VCaP (cell line): ENCODE measurements around the gene USP32.

Experiments
- H3K27ac ChIP-seq: fragments of 450-650 bp; 2 replicates; pipeline ENCODE4 v1.5.1; 2017
- TF ChIP-seq, protein P1 (sequence below): fragments of 450-650 bp; conservative IDR thresholded peaks from 2 replicates; pipeline ENCODE4 v1.5.1; 2017; ENCODE audit warnings: mild to moderate bottlenecking, moderate library complexity

USP32 gene

DNA sequence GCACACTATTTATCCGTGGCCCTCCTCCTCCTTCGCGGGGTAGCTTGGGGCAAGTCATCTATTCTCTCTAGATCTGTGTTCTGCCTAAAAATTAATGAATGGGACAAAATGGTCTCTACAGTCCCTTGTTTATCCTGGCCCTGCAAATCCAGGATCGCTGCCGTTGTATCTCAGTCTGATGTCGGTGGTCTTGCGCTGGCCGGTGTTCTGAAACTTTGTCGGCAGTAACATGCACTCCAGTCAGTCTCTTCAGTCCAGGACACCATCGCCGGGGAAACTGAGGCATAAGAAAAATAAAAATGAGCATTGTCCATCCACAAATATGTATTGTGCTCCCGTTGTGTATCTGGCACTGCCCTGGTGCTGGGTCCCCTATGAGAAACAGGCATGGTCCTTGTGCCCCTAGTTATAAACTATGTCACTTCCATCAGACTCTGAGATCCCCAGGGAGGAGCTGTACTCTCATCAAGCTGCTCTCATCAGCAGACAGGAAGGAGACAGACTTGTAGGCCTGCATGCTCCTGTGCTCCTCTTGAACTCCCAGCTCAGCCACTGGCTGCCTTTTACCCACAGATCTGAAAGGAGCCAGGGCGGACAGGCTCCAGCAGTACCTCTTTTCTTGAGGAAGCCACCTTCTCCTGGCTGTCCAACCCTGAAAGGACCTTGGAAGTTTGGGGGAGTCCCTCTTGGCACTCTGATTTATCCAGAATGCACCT is 255.8 kb downstream of the USP32 start:
- peak overlapping the region; percentile 60; the same call in 1 of the 2 replicates for H3K27ac ChIP-seq
- TF ChIP-seq, protein P1, sequence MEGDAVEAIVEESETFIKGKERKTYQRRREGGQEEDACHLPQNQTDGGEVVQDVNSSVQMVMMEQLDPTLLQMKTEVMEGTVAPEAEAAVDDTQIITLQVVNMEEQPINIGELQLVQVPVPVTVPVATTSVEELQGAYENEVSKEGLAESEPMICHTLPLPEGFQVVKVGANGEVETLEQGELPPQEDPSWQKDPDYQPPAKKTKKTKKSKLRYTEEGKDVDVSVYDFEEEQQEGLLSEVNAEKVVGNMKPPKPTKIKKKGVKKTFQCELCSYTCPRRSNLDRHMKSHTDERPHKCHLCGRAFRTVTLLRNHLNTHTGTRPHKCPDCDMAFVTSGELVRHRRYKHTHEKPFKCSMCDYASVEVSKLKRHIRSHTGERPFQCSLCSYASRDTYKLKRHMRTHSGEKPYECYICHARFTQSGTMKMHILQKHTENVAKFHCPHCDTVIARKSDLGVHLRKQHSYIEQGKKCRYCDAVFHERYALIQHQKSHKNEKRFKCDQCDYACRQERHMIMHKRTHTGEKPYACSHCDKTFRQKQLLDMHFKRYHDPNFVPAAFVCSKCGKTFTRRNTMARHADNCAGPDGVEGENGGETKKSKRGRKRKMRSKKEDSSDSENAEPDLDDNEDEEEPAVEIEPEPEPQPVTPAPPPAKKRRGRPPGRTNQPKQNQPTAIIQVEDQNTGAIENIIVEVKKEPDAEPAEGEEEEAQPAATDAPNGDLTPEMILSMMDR, result no peak

DNA sequence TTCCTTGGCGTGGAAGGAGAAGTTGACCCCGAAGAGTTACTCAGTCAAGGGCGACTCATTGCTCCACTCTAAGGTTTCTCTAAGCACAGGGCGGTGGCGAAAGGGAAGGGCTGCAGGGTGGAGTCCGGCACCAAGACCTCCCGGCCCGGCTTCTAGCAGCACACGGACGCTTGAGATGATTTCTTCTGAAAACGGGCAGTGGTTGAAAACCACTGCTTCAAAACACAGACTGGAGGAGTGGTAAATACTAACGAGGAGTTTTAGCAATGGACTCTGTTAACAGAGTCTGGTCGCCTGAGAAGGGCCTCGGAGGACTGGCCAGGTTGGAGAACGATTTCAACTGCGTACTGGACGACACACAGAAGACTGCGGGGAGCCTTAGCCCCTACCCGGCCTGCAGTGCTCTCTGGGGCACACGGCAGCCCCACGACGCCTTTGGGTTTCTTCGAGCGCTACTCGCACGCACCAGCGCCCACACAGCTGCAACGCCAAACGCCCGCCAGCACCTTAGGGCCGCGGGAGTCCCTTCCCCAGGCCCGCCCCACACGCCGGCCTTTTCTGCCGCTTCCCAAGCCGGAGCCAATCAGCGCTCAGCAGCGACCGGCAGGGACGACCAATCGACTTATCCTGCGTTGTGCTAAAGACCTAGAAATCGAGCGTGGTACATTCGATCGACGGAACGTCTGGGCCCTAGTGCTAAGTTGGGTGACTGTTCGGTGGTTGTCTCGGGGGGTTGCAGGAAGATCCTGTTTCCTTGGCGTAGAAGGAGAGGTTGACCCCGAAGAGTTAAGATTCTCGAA is 256.6 kb downstream of the USP32 start:
- peak overlapping the region; percentile 60 for H3K27ac ChIP-seq

DNA sequence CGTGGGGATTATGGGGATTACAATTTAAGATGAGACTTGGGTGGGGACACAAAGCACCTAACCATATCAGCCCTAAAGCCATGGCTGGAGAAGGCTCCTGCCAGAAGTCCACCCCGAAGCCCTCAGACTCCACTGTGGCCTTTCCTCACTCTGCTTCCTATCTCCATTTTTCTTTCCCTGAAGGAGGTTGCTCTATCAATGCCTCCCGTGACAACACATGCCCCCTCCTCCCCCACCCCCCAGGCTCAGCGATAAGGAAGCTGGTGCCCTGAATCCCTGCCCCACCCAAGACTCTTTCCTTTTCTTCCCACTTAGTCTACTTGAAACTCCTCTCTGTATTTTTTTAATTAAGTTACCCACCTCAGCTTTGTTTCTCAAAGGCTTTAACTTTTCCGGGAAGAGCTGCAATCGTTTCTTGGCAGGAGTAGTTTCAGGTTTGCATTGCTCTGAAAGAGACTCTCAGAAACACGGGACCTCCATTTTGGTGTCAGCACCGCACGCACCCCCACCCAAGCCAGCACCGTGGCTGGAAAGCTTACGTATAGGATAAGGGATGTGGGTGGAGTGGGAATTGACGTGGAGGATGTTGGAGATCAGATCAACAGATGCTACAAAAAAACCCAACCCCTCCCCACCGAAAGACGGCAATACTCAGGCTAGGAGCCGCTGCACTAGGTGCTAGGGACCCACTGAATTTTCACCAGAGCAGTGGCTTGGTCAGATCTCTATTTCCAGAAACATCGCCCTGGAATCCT is 257.4 kb downstream of the USP32 start:
- H3K27ac ChIP-seq, result peak overlapping the region; percentile 60
- TF ChIP-seq, protein P1, result no peak

More for the DNA sequence above, 256.6 kb downstream of the USP32 start:
- TF ChIP-seq, protein P1, result no peak

DNA sequence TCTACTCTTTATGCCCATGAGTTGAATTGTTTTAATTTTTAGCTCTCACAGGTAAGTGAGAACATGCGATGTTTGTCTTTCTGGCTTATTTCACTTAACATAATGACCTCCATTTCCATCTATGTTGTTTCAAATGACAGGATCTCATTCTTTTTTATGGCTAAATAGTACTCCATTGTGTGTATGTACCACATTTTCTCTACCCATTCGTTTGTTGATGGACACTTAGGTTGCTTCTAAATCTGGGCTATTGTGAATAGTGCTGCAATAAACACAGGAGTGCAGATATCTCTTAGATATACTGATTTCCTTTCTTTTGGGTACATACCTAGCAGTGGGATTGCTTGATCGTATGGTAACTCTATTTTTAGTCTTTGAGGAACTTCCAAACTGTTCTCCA is 261.5 kb downstream of the USP32 start:
- no peak overlapping the region for H3K27ac ChIP-seq
- TF ChIP-seq, protein P1, result no peak

DNA sequence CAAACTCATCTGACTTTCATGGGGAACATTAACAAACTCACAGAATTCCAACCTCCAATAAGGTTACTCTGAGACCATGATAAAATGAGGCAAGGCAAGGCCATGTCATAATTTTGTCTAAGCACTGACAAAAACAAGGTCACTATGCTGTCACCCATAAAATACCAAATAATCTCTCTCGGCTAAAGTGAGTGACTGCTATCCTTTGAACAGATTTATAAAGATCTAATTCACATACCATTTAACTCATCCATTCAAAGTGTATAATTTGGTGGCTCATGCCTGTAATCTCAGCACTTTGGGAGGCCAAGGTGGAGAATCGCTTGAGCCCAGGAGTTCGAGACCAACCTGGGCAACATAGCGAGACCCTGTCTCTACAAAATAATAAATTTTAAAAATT is 262.8 kb downstream of the USP32 start:
- TF ChIP-seq, protein P1, result no peak
- H3K27ac ChIP-seq, result no peak overlapping the region
